Activated naive CD4-positive, alpha-beta T cell treated with anti-CD3 and anti-CD28 coated beads, Interleukin-2, amount 50 U/mL, for 24 hours (primary cell): ENCODE results near the gene TRMT1.

ENCODE experiments used
- H3K27ac Mint-ChIP-seq: one replicate; pipeline ENCODE4 v1.8.0; 2021; ENCODE audit warnings: mild to moderate bottlenecking, mixed read lengths
- H3K27me3 Mint-ChIP-seq: one replicate; pipeline ENCODE4 v1.8.0; 2021; ENCODE audit warnings: mixed read lengths
- H3K36me3 Mint-ChIP-seq: one replicate; pipeline ENCODE4 v1.8.0; 2021; ENCODE audit warnings: mixed read lengths
- H3K4me1 Mint-ChIP-seq: one replicate; pipeline ENCODE4 v1.8.0; 2021; ENCODE audit warnings: mixed read lengths
- H3K4me3 Mint-ChIP-seq: one replicate; pipeline ENCODE4 v1.8.0; 2021; ENCODE audit warnings: mild to moderate bottlenecking, mixed read lengths
- H3K9me3 Mint-ChIP-seq: one replicate; pipeline ENCODE4 v1.8.0; 2021; ENCODE audit warnings: mixed read lengths

Gene TRMT1

DNA sequence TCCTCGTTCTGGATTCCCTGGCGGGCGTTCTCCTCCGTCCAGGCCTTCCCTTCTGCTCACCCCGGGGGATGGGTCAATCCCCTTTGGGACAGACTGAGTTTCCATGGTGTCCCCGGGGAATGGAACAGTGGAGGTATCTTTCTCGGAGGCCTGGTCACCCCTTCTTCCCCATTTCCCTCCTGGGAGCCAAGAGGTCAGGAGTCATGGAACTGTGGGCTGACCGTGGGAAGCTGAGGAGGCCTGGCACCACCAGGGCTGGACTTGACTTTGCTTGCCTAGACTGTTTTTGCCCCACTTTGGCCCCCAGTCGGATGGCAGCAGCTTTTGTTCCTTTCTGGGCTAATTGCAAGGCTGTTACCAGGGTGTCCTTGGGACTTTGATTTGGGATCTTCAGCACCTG, 3.5 kb upstream of the TRMT1 start:
- H3K9me3 Mint-ChIP-seq: no peaks in the 10 kb centered on the region
- peaks cover 4% of the 10 kb centered on the region for H3K36me3 Mint-ChIP-seq
- no peak overlapping the region for H3K27ac Mint-ChIP-seq
- no peaks in the 10 kb centered on the region for H3K27me3 Mint-ChIP-seq
- peak overlapping the region; percentile 85 for H3K4me3 Mint-ChIP-seq
- H3K4me1 Mint-ChIP-seq: peaks cover 57% of the 10 kb centered on the region

- H3K27me3 Mint-ChIP-seq: no peaks in the 10 kb centered on the region
- H3K36me3 Mint-ChIP-seq: peaks cover 4% of the 10 kb centered on the region
- H3K4me1 Mint-ChIP-seq: peaks cover 57% of the 10 kb centered on the region
- no peaks in the 10 kb centered on the region for H3K9me3 Mint-ChIP-seq
- peak overlapping the region; percentile 82 for H3K27ac Mint-ChIP-seq
- peak overlapping the region; percentile 85 for H3K4me3 Mint-ChIP-seq
These were observed 3.1 kb upstream of the TRMT1 start for GRCh38 chr19:13119627-13120026.

- Mint-ChIP-seq H3K36me3 (peaks cover 7% of the 10 kb centered on the region), H3K27me3 (no peaks in the 10 kb centered on the region), H3K4me3 (peak overlapping the region; percentile 85), H3K9me3 (no peaks in the 10 kb centered on the region), H3K27ac (peak overlapping the region; percentile 82), H3K4me1 (peaks cover 59% of the 10 kb centered on the region)
These were observed 2.1 kb upstream of the TRMT1 start for GRCh38 chr19:13118424-13119193.

DNA sequence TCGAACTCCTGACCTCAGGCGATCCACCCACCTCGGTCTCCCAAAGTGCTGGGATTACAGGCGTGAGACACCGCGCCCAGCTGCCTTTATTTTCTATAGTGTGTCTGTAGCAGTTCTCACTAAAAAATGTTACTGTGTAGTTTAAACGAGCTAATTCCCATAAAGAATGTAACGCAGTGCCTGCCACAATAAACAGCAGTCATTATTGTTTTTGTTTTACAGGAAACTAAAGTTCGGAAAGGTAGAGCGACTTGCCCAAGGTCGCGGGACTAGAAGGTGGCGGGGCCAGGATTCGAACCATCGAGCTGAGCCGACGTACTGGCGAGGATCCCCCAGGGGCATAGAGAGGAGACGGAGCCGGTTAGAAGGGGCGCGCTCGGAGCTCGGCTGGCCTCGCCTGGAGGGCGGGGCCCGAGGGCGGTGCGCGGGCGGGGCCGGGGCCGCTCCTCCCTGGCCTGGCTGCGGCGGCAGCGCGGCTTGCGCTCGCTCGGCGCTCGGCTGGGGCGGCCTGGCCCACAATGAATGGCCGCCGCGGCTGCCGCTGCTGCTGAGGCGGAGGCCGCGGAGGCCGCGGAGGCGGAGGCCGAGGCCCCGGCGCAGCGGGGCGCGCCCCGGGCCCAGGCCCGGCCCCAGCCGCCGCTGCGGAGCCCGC, 1.4 kb upstream of the TRMT1 start, which contains the start of gene NACC1:
Gene NACC1, plus strand, starts transcription at position 493 of the 652 bp plus-strand sequence. CDS start 16,944 bp downstream, outside the sequence.
- H3K27ac Mint-ChIP-seq: peak within 1 kb of the TSS; percentile 98
- no peaks in the 10 kb centered on the region for H3K27me3 Mint-ChIP-seq
- no peaks in the 10 kb centered on the region for H3K9me3 Mint-ChIP-seq
- peaks cover 53% of the 10 kb centered on the region for H3K4me1 Mint-ChIP-seq
- H3K36me3 Mint-ChIP-seq: peaks cover 7% of the 10 kb centered on the region
- H3K4me3 Mint-ChIP-seq: peak within 1 kb of the TSS; percentile 90

DNA sequence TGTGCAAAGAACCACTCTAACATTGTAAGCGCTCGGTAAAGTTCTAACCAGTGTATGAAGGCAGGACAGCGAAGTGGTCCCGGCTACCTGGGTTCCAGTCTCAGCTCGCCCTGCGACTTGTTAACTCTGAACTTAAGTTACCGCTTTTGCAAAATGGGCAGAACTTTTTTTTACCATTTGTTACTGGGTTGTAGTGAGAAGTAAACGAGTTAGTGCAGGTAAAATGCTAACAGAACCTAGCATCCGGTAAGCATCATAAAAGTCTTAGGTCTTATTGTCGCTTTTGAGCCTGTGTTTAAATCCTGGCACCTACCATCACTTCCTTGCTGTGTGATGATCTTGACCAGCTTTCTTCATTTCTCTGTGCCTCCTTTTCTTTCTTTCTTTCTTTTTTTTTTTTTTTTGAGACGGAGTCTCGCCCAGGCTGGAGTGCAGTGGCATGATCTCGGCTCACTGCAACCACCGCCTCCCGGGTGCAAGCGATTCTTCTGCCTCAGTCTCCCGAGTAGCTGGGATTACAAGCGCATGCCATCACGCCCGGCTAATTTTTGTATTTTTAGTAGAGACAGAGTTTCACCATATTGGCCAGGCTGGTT, 734 bp upstream of the TRMT1 start:
- H3K36me3 Mint-ChIP-seq: peaks cover 9% of the 10 kb centered on the region

GRCh38 chr19:13115936-13116281, 631 bp downstream of the TRMT1 start:
- H3K27me3 Mint-ChIP-seq: no peaks in the 10 kb centered on the region
- peak overlapping the region; percentile 90 for H3K4me3 Mint-ChIP-seq
- H3K36me3 Mint-ChIP-seq: peaks cover 9% of the 10 kb centered on the region
- H3K9me3 Mint-ChIP-seq: no peaks in the 10 kb centered on the region
- H3K27ac Mint-ChIP-seq: peak overlapping the region; percentile 98
- H3K4me1 Mint-ChIP-seq: peaks cover 34% of the 10 kb centered on the region

More for the DNA sequence above, 734 bp upstream of the TRMT1 start:
- H3K9me3 Mint-ChIP-seq: no peaks in the 10 kb centered on the region
- H3K4me3 Mint-ChIP-seq: peak overlapping the region; percentile 90
- H3K4me1 Mint-ChIP-seq: peaks cover 47% of the 10 kb centered on the region
- no peaks in the 10 kb centered on the region for H3K27me3 Mint-ChIP-seq
- H3K27ac Mint-ChIP-seq: peak overlapping the region; percentile 98

- peaks cover 9% of the 10 kb centered on the region for H3K36me3 Mint-ChIP-seq
- no peak overlapping the region for H3K4me3 Mint-ChIP-seq
- H3K4me1 Mint-ChIP-seq: peaks cover 17% of the 10 kb centered on the region
- H3K9me3 Mint-ChIP-seq: no peaks in the 10 kb centered on the region
- no peak overlapping the region for H3K27ac Mint-ChIP-seq
- no peaks in the 10 kb centered on the region for H3K27me3 Mint-ChIP-seq
These were observed 4.0 kb downstream of the TRMT1 start for GRCh38 chr19:13112555-13112954.

- Mint-ChIP-seq H3K27me3 (no peaks in the 10 kb centered on the region), H3K36me3 (peaks cover 5% of the 10 kb centered on the region)
These were observed 6.4 kb downstream of the TRMT1 start for GRCh38 chr19:13110099-13110610.

GRCh38 chr19:13109361-13110098, 7.0 kb downstream of the TRMT1 start:
- H3K9me3 Mint-ChIP-seq: no peaks in the 10 kb centered on the region
- H3K36me3 Mint-ChIP-seq: peaks cover 5% of the 10 kb centered on the region
- H3K4me3 Mint-ChIP-seq: no peak overlapping the region
- peaks cover 9% of the 10 kb centered on the region for H3K4me1 Mint-ChIP-seq
- H3K27me3 Mint-ChIP-seq: no peaks in the 10 kb centered on the region
- peak overlapping the region; percentile 30 for H3K27ac Mint-ChIP-seq

More at GRCh38 chr19:13110099-13110610, 6.4 kb downstream of the TRMT1 start:
- H3K4me3 Mint-ChIP-seq: no peak overlapping the region
- peaks cover 4% of the 10 kb centered on the region for H3K4me1 Mint-ChIP-seq
- peak overlapping the region; percentile 30 for H3K27ac Mint-ChIP-seq
- no peaks in the 10 kb centered on the region for H3K9me3 Mint-ChIP-seq

- Mint-ChIP-seq H3K27ac (peak overlapping the region; percentile 91), H3K27me3 (no peaks in the 10 kb centered on the region), H3K9me3 (no peaks in the 10 kb centered on the region), H3K4me1 (peaks cover 30% of the 10 kb centered on the region), H3K4me3 (peak overlapping the region; percentile 91), H3K36me3 (no peaks in the 10 kb centered on the region)
These were observed 11.5 kb downstream of the TRMT1 start for GRCh38 chr19:13104848-13105711.

GRCh38 chr19:13104360-13104847, 12.1 kb downstream of the TRMT1 start:
- Mint-ChIP-seq H3K36me3 (no peaks in the 10 kb centered on the region), H3K4me3 (peak overlapping the region; percentile 91), H3K4me1 (peaks cover 34% of the 10 kb centered on the region), H3K9me3 (no peaks in the 10 kb centered on the region), H3K27me3 (no peaks in the 10 kb centered on the region), H3K27ac (peak overlapping the region; percentile 91)

GRCh38 chr19:13103581-13104359, 12.8 kb downstream of the TRMT1 start:
- Mint-ChIP-seq H3K27me3 (no peaks in the 10 kb centered on the region), H3K4me3 (peak overlapping the region; percentile 91), H3K27ac (no peak overlapping the region), H3K9me3 (no peaks in the 10 kb centered on the region), H3K4me1 (peaks cover 38% of the 10 kb centered on the region), H3K36me3 (no peaks in the 10 kb centered on the region)

GRCh38 chr19:13102666-13103580, 13.6 kb downstream of the TRMT1 start, which contains the start of gene LYL1:
Gene LYL1, minus strand, starts transcription at chr19:13102858. Its CDS starts 1,687 bp downstream, at chr19:13101171.
- Mint-ChIP-seq H3K27me3 (peaks cover 3% of the 10 kb centered on the region), H3K4me3 (peak within 1 kb of the TSS; percentile 83), H3K27ac (peak within 1 kb of the TSS; percentile 70), H3K36me3 (no peaks in the 10 kb centered on the region), H3K9me3 (no peaks in the 10 kb centered on the region), H3K4me1 (peaks cover 44% of the 10 kb centered on the region)
